GM10248 (cell line): ENCODE data around the gene SEMA3D.

Experiments
- CTCF ChIA-PET: fragments of 300-600 bp; sonication (Branson Sonifier 250); formaldehyde crosslinking; extraction: SDS; loops from one replicate; lab custom pipeline; 2021; ENCODE audit warnings: antibody characterized with exemption; lab: Yijun Ruan, JAX
- POLR2A ChIA-PET: fragments of 350-650 bp; sonication (Branson Sonifier 250); formaldehyde crosslinking; extraction: SDS; loops from one replicate; lab custom pipeline; 2020; ENCODE audit warnings: antibody characterized with exemption; lab: Yijun Ruan, JAX
- DNase-seq: peaks from one replicate; pipeline ENCODE4 v3.0.0; 2012; ENCODE audit errors: extremely low spot score
- CTCF ChIP-seq: IDR thresholded peaks from 2 replicates; pipeline ENCODE4 v1.5.1; 2012; ENCODE audit warnings: mild to moderate bottlenecking, low read depth; ENCODE audit errors: extremely low read depth, missing control alignments, control extremely low read depth

The SEMA3D gene

GRCh38 chr7:85068799-85069198 lies 118.1 kb downstream of the SEMA3D start:
- no peak for DNase-seq
- POLR2A ChIA-PET: no interaction called here
- TF ChIP-seq CTCF: no peak
- CTCF ChIA-PET: no interaction called here

GRCh38 chr7:85067371-85067770 lies 119.5 kb downstream of the SEMA3D start:
- POLR2A ChIA-PET: no interaction called here

GRCh38 chr7:85065888-85066485 lies 120.9 kb downstream of the SEMA3D start:
- POLR2A ChIA-PET: no interaction called here
- DNase-seq: no peak
- CTCF ChIA-PET: no interaction called here
- no peak for TF ChIP-seq CTCF

More at GRCh38 chr7:85067371-85067770, 119.5 kb downstream of the SEMA3D start:
- TF ChIP-seq CTCF: no peak
- CTCF ChIA-PET: no interaction called here
- no peak for DNase-seq

GRCh38 chr7:85065306-85065705 lies 121.5 kb downstream of the SEMA3D start:
- ChIA-PET CTCF (no interaction called here), POLR2A (no interaction called here)
- TF ChIP-seq CTCF: no peak
- no peak for DNase-seq

- POLR2A ChIA-PET: no interaction called here
- CTCF ChIA-PET: interaction anchor here (1.0 kb wide), 1 partner anchor 494 kb away, joined by 3 read pairs; no protein-coding TSS in a partner anchor
- DNase-seq: no peak
- TF ChIP-seq CTCF: no peak
Measured at GRCh38 chr7:85062651-85063050, 124.2 kb downstream of the SEMA3D start.

- POLR2A ChIA-PET: no interaction called here
- CTCF ChIA-PET: no interaction called here
- no peak for DNase-seq
- no peak for TF ChIP-seq CTCF
Measured at GRCh38 chr7:85061456-85061855, 125.4 kb downstream of the SEMA3D start.
